Stimulated activated CD4-positive, alpha-beta T cell treated with anti-CD3 and anti-CD28 coated beads, TNF-alpha, amount 100 ng/mL, for 48 hours (primary cell): ENCODE measurements around the gene HINT3.
"Not testable (repeated sequence)": the region's sequence is repeated elsewhere in the genome, so short reads cannot be mapped to it uniquely, and the experiment has no call there.

Experiments used
- DNase-seq, 3 donors: peaks; one replicate each; pipeline ENCODE4 v3.0.0-alpha.2; 2020; ENCODE audit warnings: low read depth in 3 of 3

Gene HINT3

GRCh38 chr6:125940247-125941041 is 16.1 kb upstream of the HINT3 start:
- DNase-seq: no peak

- no peak for DNase-seq
These were observed 13.7 kb upstream of the HINT3 start for GRCh38 chr6:125942672-125943527.

GRCh38 chr6:125943528-125944433 is 12.8 kb upstream of the HINT3 start:
- no peak for DNase-seq

GRCh38 chr6:125944434-125944816 is 12.1 kb upstream of the HINT3 start:
- DNase-seq: no peak

GRCh38 chr6:125944896-125945295 is 11.7 kb upstream of the HINT3 start:
- DNase-seq: no peak

GRCh38 chr6:125945378-125946141 is 11.0 kb upstream of the HINT3 start:
- no peak for DNase-seq

- no peak for DNase-seq
These were observed 9.0 kb upstream of the HINT3 start for GRCh38 chr6:125947615-125948014.

GRCh38 chr6:125948455-125948854 is 8.1 kb upstream of the HINT3 start:
- no peak for DNase-seq

- no peak for DNase-seq
These were observed 7.5 kb upstream of the HINT3 start for GRCh38 chr6:125949069-125949468.

GRCh38 chr6:125950293-125950692 is 6.3 kb upstream of the HINT3 start:
- DNase-seq: peak in 1 of 3 donors; percentile 6

- not testable (repeated sequence) for DNase-seq
These were observed 5.9 kb upstream of the HINT3 start for GRCh38 chr6:125950716-125951115.

- no peak for DNase-seq
These were observed 5.2 kb upstream of the HINT3 start for GRCh38 chr6:125951323-125951722.

GRCh38 chr6:125952764-125953501 is 3.6 kb upstream of the HINT3 start:
- peak in 1 of 3 donors; percentile 7 for DNase-seq

GRCh38 chr6:125953502-125953875 is 3.1 kb upstream of the HINT3 start:
- DNase-seq: no peak

- no peak for DNase-seq
These were observed 1.7 kb upstream of the HINT3 start for GRCh38 chr6:125954735-125955339.

- DNase-seq: no peak
These were observed 597 bp upstream of the HINT3 start for GRCh38 chr6:125955973-125956372.

GRCh38 chr6:125957391-125957693 is 772 bp downstream of the HINT3 start:
- DNase-seq: no peak

- no peak for DNase-seq
These were observed 1.3 kb downstream of the HINT3 start for GRCh38 chr6:125957845-125958244.

GRCh38 chr6:125959041-125959440 is 2.5 kb downstream of the HINT3 start:
- no peak for DNase-seq

GRCh38 chr6:125961117-125961516 is 4.5 kb downstream of the HINT3 start:
- no peak for DNase-seq
